OCI-LY1 (cell line): ENCODE results near the gene ERG28.

Experiments used
- H2AFZ ChIP-seq: fragments of 200-600 bp; sonication (generic), shearing (Covaris generic); 2 replicates; pipeline ENCODE4 v1.6.0; 2014; ENCODE audit warnings: antibody characterized with exemption, mild to moderate bottlenecking, low read length
- H3F3A ChIP-seq: fragments of 200-600 bp; sonication (generic), shearing (Covaris generic); 2 replicates; pipeline ENCODE4 v1.6.0; 2014; ENCODE audit warnings: mild to moderate bottlenecking, antibody characterized with exemption, low read length, moderate library complexity; ENCODE audit not compliant: insufficient read depth
- H3K27ac ChIP-seq: fragments of 200-600 bp; sonication (generic); 2 replicates; pipeline ENCODE4 v1.5.1; 2014; ENCODE audit warnings: low read length, mixed run types, mild to moderate bottlenecking, low read depth; ENCODE audit not compliant: poor library complexity, severe bottlenecking
- H3K27me3 ChIP-seq: fragments of 200-600 bp; sonication (generic); 2 replicates; pipeline ENCODE4 v1.6.0; 2014; ENCODE audit warnings: antibody characterized with exemption, mild to moderate bottlenecking, low read length, moderate library complexity; ENCODE audit not compliant: insufficient read depth
- H3K36me3 ChIP-seq: fragments of 200-600 bp; sonication (generic); 2 replicates; pipeline ENCODE4 v1.6.1; 2014; ENCODE audit warnings: mild to moderate bottlenecking, antibody characterized with exemption, low read length, moderate library complexity, mixed read lengths; ENCODE audit not compliant: insufficient read depth
- H3K4me1 ChIP-seq: fragments of 200-600 bp; sonication (generic); 2 replicates; pipeline ENCODE4 v1.5.1; 2014; ENCODE audit warnings: mild to moderate bottlenecking, low read length, moderate library complexity; ENCODE audit not compliant: insufficient read depth, severe bottlenecking
- H3K4me2 ChIP-seq: fragments of 200-600 bp; sonication (generic), shearing (Covaris generic); 2 replicates; pipeline ENCODE4 v1.6.1; 2014; ENCODE audit warnings: low read length
- H3K4me3 ChIP-seq: fragments of 200-600 bp; sonication (generic); 2 replicates; pipeline ENCODE4 v1.5.1; 2014; ENCODE audit warnings: low read length, low read depth, mild to moderate bottlenecking, mixed read lengths; ENCODE audit not compliant: poor library complexity, severe bottlenecking
- H3K79me2 ChIP-seq: fragments of 200-600 bp; shearing (Covaris generic); 2 replicates; pipeline ENCODE4 v1.6.1; 2016; ENCODE audit warnings: mixed run types, low read length, mixed read lengths; ENCODE audit not compliant: insufficient read depth
- H3K9ac ChIP-seq: fragments of 200-600 bp; sonication (generic), shearing (Covaris generic); 2 replicates; pipeline ENCODE4 v1.6.1; 2014; ENCODE audit warnings: mild to moderate bottlenecking, low read length, mixed read lengths
- H3K9me2 ChIP-seq: fragments of 200-600 bp; sonication (generic), shearing (Covaris generic); 2 replicates; pipeline ENCODE4 v1.6.1; 2014; ENCODE audit warnings: low read depth, mild to moderate bottlenecking, low read length, mixed read lengths
- H3K9me3 ChIP-seq: fragments of 200-600 bp; shearing (Covaris generic); 2 replicates; pipeline ENCODE4 v1.6.1; 2014; ENCODE audit warnings: low read length, mixed read lengths
- H4K20me1 ChIP-seq: fragments of 200-600 bp; sonication (generic), shearing (Covaris generic); 2 replicates; pipeline ENCODE4 v1.6.0; 2016; ENCODE audit warnings: mild to moderate bottlenecking, low read length; ENCODE audit not compliant: insufficient read depth
- CTCF ChIP-seq: fragments of 200-600 bp; sonication (generic), shearing (Covaris generic); IDR thresholded peaks from 2 replicates; pipeline ENCODE4 v1.5.1; 2017; ENCODE audit warnings: mild to moderate bottlenecking, antibody characterized with exemption, low read length, moderate library complexity, mixed read lengths
- EZH2 ChIP-seq: fragments of 200-600 bp; sonication (generic), shearing (Covaris generic); IDR thresholded peaks from 2 replicates; pipeline ENCODE4 v1.8.0; 2017; ENCODE audit warnings: borderline replicate concordance, mixed run types, mild to moderate bottlenecking, antibody characterized with exemption, low read length, moderate library complexity, mixed read lengths

Gene ERG28

GRCh38 chr14:75609116-75609515 is 51.6 kb downstream of the ERG28 start:
- H4K20me1 ChIP-seq: no peaks in the 10 kb centered on the region
- no peaks in the 10 kb centered on the region for H3K4me1 ChIP-seq
- H3K9me3 ChIP-seq: peaks cover 9% of the 10 kb centered on the region
- H3K79me2 ChIP-seq: no peaks in the 10 kb centered on the region
- no peaks in the 10 kb centered on the region for H3F3A ChIP-seq
- no peak overlapping the region for H3K27ac ChIP-seq
- H2AFZ ChIP-seq: no peak overlapping the region
- H3K4me3 ChIP-seq: no peak overlapping the region
- H3K9me2 ChIP-seq: no peaks in the 10 kb centered on the region
- no peak for TF ChIP-seq EZH2
- TF ChIP-seq CTCF: no peak
- H3K4me2 ChIP-seq: no peak overlapping the region
- H3K27me3 ChIP-seq: peaks cover 17% of the 10 kb centered on the region; the same call in 1 of the 2 replicates
- no peaks in the 10 kb centered on the region; the same call in 1 of the 2 replicates for H3K36me3 ChIP-seq
- H3K9ac ChIP-seq: no peak overlapping the region

- no peak overlapping the region for H3K27ac ChIP-seq
- no peak overlapping the region for H2AFZ ChIP-seq
- H3K9me3 ChIP-seq: peaks cover 9% of the 10 kb centered on the region; the same call in 1 of the 2 replicates
- no peaks in the 10 kb centered on the region for H3F3A ChIP-seq
- H3K4me3 ChIP-seq: no peak overlapping the region
- H3K4me1 ChIP-seq: no peaks in the 10 kb centered on the region
- no peaks in the 10 kb centered on the region; the same call in 1 of the 2 replicates for H3K36me3 ChIP-seq
- H4K20me1 ChIP-seq: no peaks in the 10 kb centered on the region
- H3K9me2 ChIP-seq: no peaks in the 10 kb centered on the region
- no peak overlapping the region for H3K9ac ChIP-seq
- H3K4me2 ChIP-seq: no peak overlapping the region
- no peaks in the 10 kb centered on the region for H3K79me2 ChIP-seq
- no peak for TF ChIP-seq CTCF
- TF ChIP-seq EZH2: no peak
- peaks cover 17% of the 10 kb centered on the region; the same call in 1 of the 2 replicates for H3K27me3 ChIP-seq
These were observed 52.6 kb downstream of the ERG28 start for GRCh38 chr14:75607842-75608640.

GRCh38 chr14:75607044-75607443 is 53.6 kb downstream of the ERG28 start:
- H3K27ac ChIP-seq: no peak overlapping the region
- peaks cover 17% of the 10 kb centered on the region; the same call in 1 of the 2 replicates for H3K27me3 ChIP-seq
- H3F3A ChIP-seq: no peaks in the 10 kb centered on the region

More at GRCh38 chr14:75607044-75607443, 53.6 kb downstream of the ERG28 start:
- no peak for TF ChIP-seq CTCF
- TF ChIP-seq EZH2: no peak
- Histone ChIP-seq H3K79me2 (no peaks in the 10 kb centered on the region), H4K20me1 (no peaks in the 10 kb centered on the region), H3K4me3 (no peak overlapping the region), H3K4me2 (no peak overlapping the region), H3K4me1 (no peaks in the 10 kb centered on the region), H2AFZ (no peak overlapping the region), H3K9me2 (no peaks in the 10 kb centered on the region), H3K9me3 (peaks cover 6% of the 10 kb centered on the region; the same call in 1 of the 2 replicates), H3K36me3 (no peaks in the 10 kb centered on the region; the same call in 1 of the 2 replicates), H3K9ac (no peak overlapping the region)
